ENCODE data around the gene C1orf198.

The C1orf198 gene

DNA sequence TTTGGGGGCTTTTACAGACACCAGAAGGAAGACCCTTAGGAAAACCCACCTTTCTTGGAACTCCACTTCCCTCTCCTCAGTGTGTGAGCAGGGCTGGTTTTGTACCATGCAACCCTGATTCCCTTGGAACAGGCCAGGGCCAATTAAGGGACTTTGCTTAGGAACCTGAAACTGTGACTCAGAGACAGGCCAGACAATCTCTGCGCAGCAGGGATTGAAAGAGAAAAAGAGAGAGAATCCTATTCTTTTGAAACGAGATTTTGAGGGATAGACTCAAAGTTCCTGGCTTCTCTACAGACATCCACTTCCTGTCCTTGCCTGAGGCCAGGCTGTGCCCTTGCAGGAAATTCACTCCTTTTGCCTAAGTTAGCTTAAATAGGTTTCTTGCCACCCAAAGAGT lies 23.1 kb upstream of the C1orf198 start:
- no peak for DNase-seq

DNA sequence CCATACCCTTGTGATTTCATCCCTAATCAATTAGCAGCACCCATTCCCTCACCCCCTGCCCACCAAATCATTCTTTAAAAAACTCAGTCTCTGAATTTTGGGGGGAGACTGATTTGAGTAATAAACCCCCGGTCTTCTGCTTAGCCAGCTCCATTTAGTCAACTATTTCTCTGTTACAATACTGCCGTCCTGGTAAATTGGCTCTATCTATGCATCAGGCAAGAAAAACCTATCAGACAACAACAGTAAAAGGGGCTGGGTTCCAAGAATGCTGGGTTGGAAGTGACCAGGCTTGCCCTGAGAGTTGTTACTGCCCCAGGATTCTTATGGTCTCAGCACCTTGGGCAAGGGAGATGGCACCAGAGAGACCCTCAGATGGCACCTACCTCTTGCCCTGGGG lies 16.3 kb upstream of the C1orf198 start:
- no peak for DNase-seq

GRCh38 chr1:230883967-230884366 lies 15.6 kb upstream of the C1orf198 start:
- no peak for DNase-seq

DNA sequence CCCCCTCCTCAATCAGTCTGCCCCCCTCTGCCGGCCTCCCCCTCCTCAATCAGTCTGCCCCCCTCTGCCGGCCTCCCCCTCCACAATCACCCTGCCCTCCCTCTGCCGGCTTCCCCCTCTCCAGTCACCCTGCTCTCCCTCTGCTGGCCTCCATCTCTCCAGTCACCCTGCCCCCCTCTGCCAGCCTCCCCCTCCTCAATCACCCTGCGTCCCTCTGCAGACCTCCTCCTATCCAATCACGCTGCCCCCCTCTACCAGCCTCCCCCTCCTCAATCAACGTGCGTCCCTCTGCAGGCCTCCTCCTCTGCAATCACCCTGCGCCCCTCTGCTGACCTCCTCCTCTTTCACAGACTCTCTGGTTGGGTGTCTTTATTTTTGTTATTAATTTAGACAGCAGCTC lies 11.5 kb upstream of the C1orf198 start:
- DNase-seq = no peak

- DNase-seq = no peak
Measured at GRCh38 chr1:230878591-230878990, 10.3 kb upstream of the C1orf198 start.

DNA sequence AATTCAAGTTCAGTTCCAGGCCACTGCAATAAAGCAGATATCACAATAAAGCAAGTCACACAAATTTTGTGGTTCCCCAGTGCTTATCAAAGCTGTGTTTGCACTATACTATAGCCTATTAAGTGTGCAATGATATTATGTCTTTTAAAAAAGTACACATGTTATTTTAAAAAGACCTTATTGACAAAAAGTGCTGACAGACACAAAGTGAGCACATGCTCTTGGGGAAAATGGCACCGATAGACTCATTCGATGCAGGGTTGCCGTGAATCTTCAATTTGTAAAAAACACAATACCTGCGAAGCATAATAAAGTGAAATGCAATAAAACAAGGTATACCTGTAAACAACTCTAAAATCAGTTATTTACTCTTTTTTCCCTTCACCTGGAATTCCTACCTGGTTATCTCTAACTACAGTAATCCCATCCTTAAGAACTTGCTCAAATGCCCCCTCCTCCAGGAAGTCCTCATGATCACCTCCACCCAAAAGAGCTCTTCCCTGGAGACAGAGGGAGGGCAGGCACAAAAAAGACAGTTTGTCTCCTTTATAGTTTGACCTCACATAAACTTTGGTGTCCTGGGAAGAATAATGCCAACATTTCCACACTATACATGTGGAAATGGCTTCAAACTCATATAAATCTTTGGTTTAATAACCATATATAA lies 9.7 kb upstream of the C1orf198 start:
- no peak for DNase-seq

GRCh38 chr1:230877146-230877923 lies 9.0 kb upstream of the C1orf198 start:
- no peak for DNase-seq

- DNase-seq = no peak
Measured at GRCh38 chr1:230876660-230877059, 8.3 kb upstream of the C1orf198 start.

DNA sequence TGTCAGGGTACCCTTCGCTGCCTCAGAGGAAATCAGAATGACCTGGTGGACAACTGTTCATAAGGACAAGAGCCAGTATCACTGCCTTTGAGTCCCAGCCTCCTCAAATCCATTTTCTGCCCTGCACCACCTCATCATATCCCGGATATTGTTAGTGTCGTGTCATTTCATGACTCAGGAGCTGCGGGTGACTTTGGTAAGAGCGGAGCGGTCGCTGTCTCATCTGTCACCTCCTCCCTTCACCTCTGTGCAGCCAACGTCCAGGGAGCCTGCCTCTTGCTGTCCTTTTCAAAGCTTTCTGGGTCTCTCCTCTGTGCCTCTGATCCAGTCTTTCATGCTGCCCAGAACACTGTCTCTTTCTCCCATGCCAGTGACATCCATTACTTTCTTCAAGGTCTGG lies 7.0 kb upstream of the C1orf198 start:
- no peak for DNase-seq

DNA sequence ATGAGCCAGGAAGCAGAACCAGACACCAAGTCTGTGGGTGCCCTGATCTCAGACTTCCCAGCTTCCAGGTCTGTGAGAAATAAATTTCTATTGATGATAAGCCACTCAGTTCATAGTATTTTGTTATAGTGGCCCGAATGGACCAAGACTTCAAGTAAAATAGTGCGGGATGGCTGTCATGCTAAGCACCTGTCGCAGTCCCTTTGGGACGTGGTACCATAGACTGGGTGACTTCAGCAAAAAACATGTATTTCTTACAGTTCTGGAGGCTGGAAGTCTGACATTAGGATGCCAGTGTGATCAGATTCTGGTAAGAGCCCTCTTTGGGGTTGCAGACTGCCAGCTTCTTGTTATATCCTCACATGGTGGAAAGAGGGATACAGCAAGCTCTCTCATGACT lies 2.6 kb upstream of the C1orf198 start:
- no peak for DNase-seq

DNA sequence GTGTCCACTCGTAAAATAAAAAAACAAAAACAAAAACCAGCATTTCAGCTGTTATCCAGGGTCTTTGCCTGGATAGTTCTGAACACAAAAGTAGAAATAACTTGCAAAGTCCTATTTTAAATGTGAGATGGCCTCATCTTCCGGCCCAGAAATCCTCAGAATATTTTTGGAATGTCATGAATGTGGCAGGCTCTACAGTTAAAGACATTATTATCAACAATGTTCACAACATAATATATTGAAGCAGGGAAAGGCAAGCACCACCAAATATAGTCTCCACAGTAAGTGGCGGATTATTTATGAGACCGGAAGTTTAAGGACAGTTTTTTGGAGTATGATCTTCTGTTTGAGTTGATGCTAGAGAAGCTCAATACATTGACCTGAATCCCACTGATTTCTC lies 1.2 kb upstream of the C1orf198 start:
- DNase-seq = no peak

- peak; percentile 100 for DNase-seq
Measured at GRCh38 chr1:230868736-230869385, 540 bp upstream of the C1orf198 start.

- DNase-seq = peak; percentile 98
Measured at GRCh38 chr1:230867101-230867902, 1.0 kb downstream of the C1orf198 start.

- DNase-seq = no peak
Measured at GRCh38 chr1:230866171-230867070, 1.9 kb downstream of the C1orf198 start.

DNA sequence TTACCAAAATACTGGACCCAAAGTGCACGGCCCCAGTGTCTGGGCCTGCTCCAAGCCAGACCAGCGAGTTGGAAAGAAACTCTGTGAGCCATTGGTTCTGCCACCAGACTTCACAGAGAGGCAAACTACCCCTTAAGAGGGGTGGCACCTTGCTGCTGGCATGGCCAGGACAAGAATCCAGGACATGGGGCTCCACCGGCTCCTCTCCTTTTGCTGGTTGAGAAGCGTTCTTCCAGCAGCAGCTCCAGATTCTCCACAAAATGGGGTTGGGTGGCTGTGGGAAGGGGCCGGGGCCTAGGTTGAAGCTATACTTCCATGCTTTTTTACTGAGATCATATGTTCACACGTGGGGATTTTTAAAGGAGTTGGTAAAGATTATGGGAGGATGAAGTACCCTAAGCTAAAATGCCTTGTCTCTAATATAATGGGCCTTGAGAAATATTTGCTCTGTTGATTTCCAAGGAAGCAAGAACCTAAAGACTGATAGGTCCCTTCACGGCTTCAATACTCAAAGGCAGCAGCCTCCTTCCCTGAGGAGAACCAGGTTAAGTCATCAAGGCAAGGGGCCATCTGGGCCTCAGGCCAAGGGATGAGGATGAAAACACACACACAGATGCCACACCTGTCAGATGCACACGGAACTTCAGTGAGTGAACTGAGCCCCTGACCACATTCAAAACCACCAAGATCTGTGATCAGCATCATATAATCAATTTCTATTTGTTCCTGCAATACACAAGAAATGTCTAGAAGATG lies 3.1 kb downstream of the C1orf198 start:
- DNase-seq = no peak

DNA sequence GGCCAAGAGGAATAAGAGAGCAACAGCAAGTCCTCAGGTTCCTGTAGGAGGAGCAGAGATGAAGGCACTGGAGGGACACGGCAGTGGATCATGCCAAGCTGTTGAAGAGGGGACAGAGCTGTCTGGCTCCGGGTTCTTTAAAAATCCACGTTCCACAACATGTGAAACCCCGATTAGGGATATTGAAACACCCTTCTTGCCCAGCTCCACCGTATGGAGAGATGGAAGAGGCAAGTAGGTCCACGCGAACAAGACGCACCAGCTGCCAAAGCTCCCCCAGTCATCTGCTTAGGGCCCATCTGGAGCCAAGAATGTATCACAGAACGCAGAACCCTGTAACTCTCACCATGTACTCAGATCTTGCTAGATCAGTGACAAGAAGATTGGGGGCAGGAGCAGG lies 3.9 kb downstream of the C1orf198 start:
- DNase-seq = peak; percentile 100

GRCh38 chr1:230863449-230863848 lies 4.9 kb downstream of the C1orf198 start:
- no peak for DNase-seq

GRCh38 chr1:230861970-230862595 lies 6.2 kb downstream of the C1orf198 start:
- DNase-seq = no peak

GRCh38 chr1:230861489-230861888 lies 6.8 kb downstream of the C1orf198 start:
- no peak for DNase-seq

GRCh38 chr1:230860617-230861384 lies 7.5 kb downstream of the C1orf198 start:
- DNase-seq = no peak
